Measurements from ENCODE around the gene ERICH3. TPM values are rescaled to one million over a fixed set of nuclear protein-coding genes. Genes with fewer than 3 reads are reported as not detected.
A peak's percentile ranks its signal among the peaks of the same experiment; 100 is the strongest.

Gene ERICH3
- total RNA-seq, 1 donor from 2014 or later = not detected

DNA sequence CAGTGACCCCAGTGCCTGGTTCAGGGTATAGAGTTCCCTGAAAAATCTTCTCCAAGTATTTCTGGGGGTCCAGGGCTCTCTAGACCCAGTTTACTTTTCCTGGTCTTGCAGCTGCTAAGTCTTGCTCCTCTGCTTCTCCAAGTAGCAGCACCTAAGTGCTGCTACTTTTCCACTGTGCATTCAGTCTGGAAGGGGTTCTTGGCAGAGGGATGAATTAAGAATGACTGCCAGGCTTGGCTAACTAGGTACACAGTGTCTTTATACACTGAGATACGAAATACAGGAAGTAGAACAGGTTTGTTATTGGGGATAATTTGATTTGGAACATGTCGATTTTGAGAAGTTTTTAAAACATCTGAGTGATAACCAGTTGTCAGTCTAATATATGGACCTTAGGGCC, 24.2 kb upstream of the ERICH3 start:
- DNase-seq (ENCODE audit: low read depth) = no peak
- Histone ChIP-seq H3K36me3 (ENCODE audit: control insufficient read depth, insufficient read depth, low read length) (no peaks in the 10 kb centered on the region), H3K4me3 (ENCODE audit: low read depth, low read length) (no peak overlapping the region), H3K27me3 (ENCODE audit: control insufficient read depth, insufficient read depth, low read length) (no peaks in the 10 kb centered on the region)
- TF ChIP-seq, protein P1, sequence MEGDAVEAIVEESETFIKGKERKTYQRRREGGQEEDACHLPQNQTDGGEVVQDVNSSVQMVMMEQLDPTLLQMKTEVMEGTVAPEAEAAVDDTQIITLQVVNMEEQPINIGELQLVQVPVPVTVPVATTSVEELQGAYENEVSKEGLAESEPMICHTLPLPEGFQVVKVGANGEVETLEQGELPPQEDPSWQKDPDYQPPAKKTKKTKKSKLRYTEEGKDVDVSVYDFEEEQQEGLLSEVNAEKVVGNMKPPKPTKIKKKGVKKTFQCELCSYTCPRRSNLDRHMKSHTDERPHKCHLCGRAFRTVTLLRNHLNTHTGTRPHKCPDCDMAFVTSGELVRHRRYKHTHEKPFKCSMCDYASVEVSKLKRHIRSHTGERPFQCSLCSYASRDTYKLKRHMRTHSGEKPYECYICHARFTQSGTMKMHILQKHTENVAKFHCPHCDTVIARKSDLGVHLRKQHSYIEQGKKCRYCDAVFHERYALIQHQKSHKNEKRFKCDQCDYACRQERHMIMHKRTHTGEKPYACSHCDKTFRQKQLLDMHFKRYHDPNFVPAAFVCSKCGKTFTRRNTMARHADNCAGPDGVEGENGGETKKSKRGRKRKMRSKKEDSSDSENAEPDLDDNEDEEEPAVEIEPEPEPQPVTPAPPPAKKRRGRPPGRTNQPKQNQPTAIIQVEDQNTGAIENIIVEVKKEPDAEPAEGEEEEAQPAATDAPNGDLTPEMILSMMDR (IDR thresholded peaks at IDR 0.05; ENCODE audit: insufficient read depth, low read length, poor library complexity, severe bottlenecking) = no peak

DNA sequence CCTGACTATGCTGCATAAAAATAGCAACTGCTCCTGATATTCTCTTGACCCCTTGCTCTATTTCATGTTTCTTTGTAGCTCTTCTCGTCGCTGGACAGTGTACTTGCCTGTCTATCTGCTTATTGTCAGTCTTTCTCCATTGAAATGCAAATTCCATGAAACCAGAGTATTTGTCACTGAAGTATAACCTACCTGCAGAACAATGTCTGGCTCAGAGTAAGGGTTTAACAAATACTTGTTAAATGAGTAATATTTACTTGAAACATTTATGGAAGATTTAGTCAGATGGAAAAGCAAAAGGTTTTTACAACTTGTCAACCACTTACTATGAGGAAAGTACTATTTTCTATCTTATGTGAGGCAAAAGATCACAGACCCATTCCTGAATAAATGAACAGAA, 19.9 kb upstream of the ERICH3 start:
- no peak overlapping the region for H3K4me3 ChIP-seq (ENCODE audit: low read depth, low read length)
- TF ChIP-seq, protein P1 (IDR thresholded peaks at IDR 0.05; ENCODE audit: insufficient read depth, low read length, poor library complexity, severe bottlenecking) = no peak
- no peaks in the 10 kb centered on the region for H3K36me3 ChIP-seq (ENCODE audit: control insufficient read depth, insufficient read depth, low read length)
- H3K27me3 ChIP-seq (ENCODE audit: control insufficient read depth, insufficient read depth, low read length) = no peaks in the 10 kb centered on the region
- peak; percentile 35 for DNase-seq (ENCODE audit: low read depth)

DNA sequence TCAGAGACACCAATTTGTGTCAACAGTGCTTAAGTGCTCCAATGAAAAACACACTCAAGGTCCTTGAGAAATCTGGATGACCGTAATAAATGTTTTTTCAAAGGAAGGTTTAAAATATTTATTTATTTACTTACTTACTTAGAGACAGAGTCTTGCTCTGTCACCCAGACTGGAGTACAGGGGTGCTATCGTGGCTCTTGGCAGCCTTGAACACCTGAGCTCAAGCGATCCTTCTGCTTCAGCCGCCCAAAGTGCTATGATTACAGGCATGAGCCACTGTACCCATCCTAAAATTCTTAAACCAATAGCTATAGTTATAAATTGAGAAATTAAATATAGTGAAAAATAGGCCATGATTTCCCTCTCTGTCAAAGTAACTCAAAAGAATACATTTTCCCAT, 17.3 kb upstream of the ERICH3 start:
- Histone ChIP-seq H3K27me3 (ENCODE audit: control insufficient read depth, insufficient read depth, low read length) (no peaks in the 10 kb centered on the region), H3K36me3 (ENCODE audit: control insufficient read depth, insufficient read depth, low read length) (no peaks in the 10 kb centered on the region), H3K4me3 (ENCODE audit: low read depth, low read length) (no peak overlapping the region)
- TF ChIP-seq, protein P1 (IDR thresholded peaks at IDR 0.05; ENCODE audit: insufficient read depth, low read length, poor library complexity, severe bottlenecking) = no peak
- DNase-seq (ENCODE audit: low read depth) = no peak

DNA sequence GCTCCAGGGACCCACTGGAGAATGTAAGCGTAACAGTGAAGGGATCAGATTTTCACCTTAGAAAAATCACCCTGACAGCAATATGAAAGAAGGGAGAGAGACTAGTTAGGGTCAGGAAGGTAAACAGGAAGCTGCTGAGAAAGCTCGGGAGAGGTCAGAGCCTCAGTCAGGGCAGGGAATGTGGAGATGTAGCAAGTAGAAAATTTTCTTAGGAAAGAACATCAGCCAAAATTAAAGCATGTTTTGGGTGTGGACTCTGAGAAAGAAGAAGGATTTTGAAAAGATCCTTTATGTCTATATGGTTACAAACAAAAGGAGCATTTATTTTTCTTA, 16.7 kb upstream of the ERICH3 start:
- no peak for DNase-seq (ENCODE audit: low read depth)
- TF ChIP-seq, protein P1 (IDR thresholded peaks at IDR 0.05; ENCODE audit: insufficient read depth, low read length, poor library complexity, severe bottlenecking) = no peak
- Histone ChIP-seq H3K27me3 (ENCODE audit: control insufficient read depth, insufficient read depth, low read length) (no peaks in the 10 kb centered on the region), H3K36me3 (ENCODE audit: control insufficient read depth, insufficient read depth, low read length) (no peaks in the 10 kb centered on the region), H3K4me3 (ENCODE audit: low read depth, low read length) (no peak overlapping the region)

DNA sequence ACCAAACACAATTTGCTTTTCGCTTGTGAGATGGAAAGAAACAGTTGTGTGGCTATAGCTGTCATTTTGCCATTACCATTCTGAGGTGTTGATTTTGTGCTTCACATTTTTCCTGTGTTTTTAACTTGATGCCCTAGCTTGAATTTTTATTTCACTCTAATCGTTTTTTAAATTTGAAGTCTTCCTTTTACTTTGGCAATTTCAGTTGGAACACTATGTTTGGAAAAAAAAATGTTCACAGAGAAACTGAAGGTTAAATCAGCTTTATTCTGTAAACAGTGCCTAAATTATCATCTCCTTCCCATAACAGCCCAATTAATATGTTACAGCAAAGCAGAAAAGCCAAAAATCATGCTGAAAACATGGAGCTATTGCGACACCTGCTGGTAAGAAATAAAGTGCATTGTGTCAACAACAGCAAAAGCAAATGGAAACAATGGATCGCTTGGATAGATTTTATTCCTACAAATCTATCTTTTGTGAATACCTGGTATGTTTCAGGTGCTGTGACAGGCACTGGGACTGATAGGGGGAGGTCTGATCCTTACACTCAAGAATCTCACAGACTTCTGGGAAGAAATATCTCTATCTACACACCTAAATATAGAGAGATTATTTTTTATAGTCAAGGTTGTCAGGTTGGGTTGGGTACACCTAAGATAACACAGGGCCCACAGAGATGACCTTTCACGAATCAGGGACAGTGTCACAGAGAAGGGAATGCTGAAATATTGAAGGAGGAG, 16.2 kb upstream of the ERICH3 start:
- no peak for DNase-seq (ENCODE audit: low read depth)
- TF ChIP-seq, protein P1 (IDR thresholded peaks at IDR 0.05; ENCODE audit: insufficient read depth, low read length, poor library complexity, severe bottlenecking) = peak; percentile 75

DNA sequence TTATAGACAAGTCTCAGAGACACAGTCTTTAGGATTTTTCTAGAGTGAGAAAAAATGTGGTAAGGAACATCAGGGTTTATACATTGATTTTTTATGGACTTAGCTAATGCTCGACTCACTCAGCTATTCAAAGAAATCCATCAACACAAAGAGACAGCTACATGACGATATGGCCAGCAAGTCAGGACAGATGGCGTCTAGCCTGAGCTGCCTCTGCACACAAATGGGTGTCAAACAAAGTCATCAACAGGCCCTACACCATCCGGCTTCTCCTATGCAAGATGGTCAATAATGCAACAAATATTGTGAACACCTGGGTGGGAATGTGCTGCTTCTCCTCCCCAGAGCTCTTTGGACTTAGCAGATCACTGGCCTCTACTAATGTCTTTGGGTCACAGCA, 13.3 kb upstream of the ERICH3 start:
- Histone ChIP-seq H3K27me3 (ENCODE audit: control insufficient read depth, insufficient read depth, low read length) (no peaks in the 10 kb centered on the region), H3K4me3 (ENCODE audit: low read depth, low read length) (no peak overlapping the region), H3K36me3 (ENCODE audit: control insufficient read depth, insufficient read depth, low read length) (no peaks in the 10 kb centered on the region)
- DNase-seq (ENCODE audit: low read depth) = no peak
- TF ChIP-seq, protein P1 (IDR thresholded peaks at IDR 0.05; ENCODE audit: insufficient read depth, low read length, poor library complexity, severe bottlenecking) = no peak

More for the DNA sequence above, 16.2 kb upstream of the ERICH3 start:
- no peaks in the 10 kb centered on the region for H3K27me3 ChIP-seq (ENCODE audit: control insufficient read depth, insufficient read depth, low read length)
- H3K36me3 ChIP-seq (ENCODE audit: control insufficient read depth, insufficient read depth, low read length) = no peaks in the 10 kb centered on the region
- H3K4me3 ChIP-seq (ENCODE audit: low read depth, low read length) = no peak overlapping the region
